SU-DHL-6 (cell line): ENCODE measurements around the gene ZNHIT2.

Source experiments
- EZH2phosphoT487 ChIP-seq: fragments of 200-600 bp; sonication (generic), shearing (Covaris generic); conservative IDR thresholded peaks from 2 replicates; pipeline ENCODE4 v1.6.1; 2018; ENCODE audit warnings: mild to moderate bottlenecking, antibody characterized with exemption, low read length, moderate library complexity, mixed read lengths
- TF ChIP-seq, protein P1 (sequence below): fragments of 200-600 bp; sonication (generic); IDR thresholded peaks from one replicate; pipeline ENCODE4 v1.5.1; 2017; ENCODE audit warnings: antibody characterized with exemption, mild to moderate bottlenecking, low read length, moderate library complexity; ENCODE audit not compliant: insufficient read depth, poor library complexity, severe bottlenecking

- TF ChIP-seq, protein P1, sequence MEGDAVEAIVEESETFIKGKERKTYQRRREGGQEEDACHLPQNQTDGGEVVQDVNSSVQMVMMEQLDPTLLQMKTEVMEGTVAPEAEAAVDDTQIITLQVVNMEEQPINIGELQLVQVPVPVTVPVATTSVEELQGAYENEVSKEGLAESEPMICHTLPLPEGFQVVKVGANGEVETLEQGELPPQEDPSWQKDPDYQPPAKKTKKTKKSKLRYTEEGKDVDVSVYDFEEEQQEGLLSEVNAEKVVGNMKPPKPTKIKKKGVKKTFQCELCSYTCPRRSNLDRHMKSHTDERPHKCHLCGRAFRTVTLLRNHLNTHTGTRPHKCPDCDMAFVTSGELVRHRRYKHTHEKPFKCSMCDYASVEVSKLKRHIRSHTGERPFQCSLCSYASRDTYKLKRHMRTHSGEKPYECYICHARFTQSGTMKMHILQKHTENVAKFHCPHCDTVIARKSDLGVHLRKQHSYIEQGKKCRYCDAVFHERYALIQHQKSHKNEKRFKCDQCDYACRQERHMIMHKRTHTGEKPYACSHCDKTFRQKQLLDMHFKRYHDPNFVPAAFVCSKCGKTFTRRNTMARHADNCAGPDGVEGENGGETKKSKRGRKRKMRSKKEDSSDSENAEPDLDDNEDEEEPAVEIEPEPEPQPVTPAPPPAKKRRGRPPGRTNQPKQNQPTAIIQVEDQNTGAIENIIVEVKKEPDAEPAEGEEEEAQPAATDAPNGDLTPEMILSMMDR: no peak
- TF ChIP-seq EZH2phosphoT487: no peak
These were observed 22.1 kb downstream of the ZNHIT2 start for GRCh38 chr11:65095427-65095826.
